SW480 (cell line): ENCODE data around the gene LCE1B.

Experiments
- DNase-seq: peaks from one replicate; pipeline ENCODE4 v3.0.0-alpha.2; 2016; ENCODE audit warnings: low spot score

The LCE1B gene

GRCh38 chr1:152811671-152812070 is at the start of gene LCE1B:
LCE1B (plus strand) TSS chr1:152811971; CDS start chr1:152812447, 476 bp downstream.
- DNase-seq, result no peak

- peak; percentile 2 for DNase-seq
Measured at GRCh38 chr1:152768847-152769533, 42.8 kb upstream of the LCE1B start.

- DNase-seq, result no peak
Measured at GRCh38 chr1:152770411-152770810, 41.4 kb upstream of the LCE1B start.

- DNase-seq, result peak; percentile 2
Measured at GRCh38 chr1:152774875-152775274, 36.9 kb upstream of the LCE1B start, which contains the start of gene LCE1F. LCE1F (plus strand) TSS chr1:152775140; CDS start chr1:152776372, 1,232 bp downstream.

GRCh38 chr1:152776361-152776760 is 35.4 kb upstream of the LCE1B start:
- DNase-seq, result no peak

- peak; percentile 17 for DNase-seq
Measured at GRCh38 chr1:152777510-152778137, 34.1 kb upstream of the LCE1B start.

GRCh38 chr1:152783095-152783494 is 28.7 kb upstream of the LCE1B start:
- no peak for DNase-seq

GRCh38 chr1:152786077-152786476 is 25.7 kb upstream of the LCE1B start, which contains the start of gene LCE1E:
LCE1E (plus strand) TSS chr1:152786257; CDS start chr1:152787300, 1,043 bp downstream.
- peak; percentile 82 for DNase-seq

- no peak for DNase-seq
Measured at GRCh38 chr1:152795686-152796085, 16.1 kb upstream of the LCE1B start.

- DNase-seq, result no peak
Measured at GRCh38 chr1:152796421-152796820, 15.3 kb upstream of the LCE1B start, which contains the start of gene LCE1D. LCE1D (plus strand) TSS chr1:152796721; CDS start chr1:152797795, 1,074 bp downstream.

GRCh38 chr1:152801333-152801732 is 10.4 kb upstream of the LCE1B start:
- DNase-seq, result no peak

- no peak for DNase-seq
Measured at GRCh38 chr1:152806576-152806975, 5.2 kb upstream of the LCE1B start, which contains the start of gene LCE1C. LCE1C (minus strand) TSS chr1:152806651; CDS start chr1:152805478, 1,173 bp downstream.

- no peak for DNase-seq
Measured at GRCh38 chr1:152811050-152811449, 721 bp upstream of the LCE1B start.

GRCh38 chr1:152817309-152817708 is 5.5 kb downstream of the LCE1B start:
- no peak for DNase-seq

GRCh38 chr1:152823294-152823693 is 11.5 kb downstream of the LCE1B start:
- DNase-seq, result no peak

- no peak for DNase-seq
Measured at GRCh38 chr1:152824964-152825363, 13.2 kb downstream of the LCE1B start.

- DNase-seq, result no peak
Measured at GRCh38 chr1:152827173-152827572, 15.4 kb downstream of the LCE1B start, which contains the start of gene LCE1A. LCE1A (plus strand) TSS chr1:152827473; CDS start chr1:152827473, 0 bp downstream.

GRCh38 chr1:152836870-152837269 is 25.1 kb downstream of the LCE1B start:
- no peak for DNase-seq

- DNase-seq, result no peak
Measured at GRCh38 chr1:152842556-152842955, 30.8 kb downstream of the LCE1B start, which contains the start of gene LCE6A. LCE6A (plus strand) TSS chr1:152842856; CDS start chr1:152843521, 665 bp downstream.

GRCh38 chr1:152855661-152856060 is 43.9 kb downstream of the LCE1B start:
- no peak for DNase-seq

- DNase-seq, result no peak
Measured at GRCh38 chr1:152858062-152858461, 46.3 kb downstream of the LCE1B start.

GRCh38 chr1:152859696-152860095 is 47.9 kb downstream of the LCE1B start, which contains the start of gene LCE7A:
LCE7A (plus strand) TSS chr1:152859996; CDS start chr1:152860698, 702 bp downstream.
- no peak for DNase-seq

- no peak for DNase-seq
Measured at GRCh38 chr1:152860129-152860528, 48.4 kb downstream of the LCE1B start.
